Choroid plexus epithelial cell (primary cell): Measurements from ENCODE around the gene NNAT.
"Not testable (repeated sequence)": the region's sequence is repeated elsewhere in the genome, so short reads cannot be mapped to it uniquely, and the experiment has no call there.

Experiments used
- DNase-seq: peaks from one replicate; pipeline ENCODE4 v3.0.0-alpha.2; 2010; ENCODE audit warnings: low read depth
- H3K4me3 ChIP-seq: 2 replicates; pipeline ENCODE4 v1.5.1; 2011; ENCODE audit warnings: low read depth, mild to moderate bottlenecking, control low read depth, low read length, moderate library complexity
- TF ChIP-seq, protein P1 (sequence below): conservative IDR thresholded peaks from 2 replicates; pipeline ENCODE4 v1.5.1; 2011; ENCODE audit warnings: low read depth, mild to moderate bottlenecking, control low read depth, inconsistent platforms, low read length, moderate library complexity

The NNAT gene

DNA sequence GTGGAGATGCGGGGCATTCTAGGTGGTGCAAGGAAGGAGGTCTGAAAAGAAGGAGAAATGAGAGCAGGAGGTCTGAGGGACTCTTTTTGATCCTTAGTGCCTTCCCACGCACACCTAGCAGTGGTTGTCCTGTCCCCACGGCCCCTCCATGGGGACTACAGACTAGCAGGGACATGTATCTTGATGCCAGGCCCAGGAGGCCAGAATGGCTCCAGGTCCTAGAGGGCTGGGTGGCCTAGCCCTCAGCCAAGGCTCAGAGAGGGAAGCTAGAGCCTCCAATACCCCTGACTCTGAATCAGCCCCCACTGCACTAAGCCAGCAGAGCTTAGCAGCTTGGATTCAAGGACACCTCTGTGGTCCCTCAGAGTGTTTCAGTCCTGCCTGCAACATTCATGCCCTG is 23.3 kb downstream of the NNAT start:
- TF ChIP-seq, protein P1, sequence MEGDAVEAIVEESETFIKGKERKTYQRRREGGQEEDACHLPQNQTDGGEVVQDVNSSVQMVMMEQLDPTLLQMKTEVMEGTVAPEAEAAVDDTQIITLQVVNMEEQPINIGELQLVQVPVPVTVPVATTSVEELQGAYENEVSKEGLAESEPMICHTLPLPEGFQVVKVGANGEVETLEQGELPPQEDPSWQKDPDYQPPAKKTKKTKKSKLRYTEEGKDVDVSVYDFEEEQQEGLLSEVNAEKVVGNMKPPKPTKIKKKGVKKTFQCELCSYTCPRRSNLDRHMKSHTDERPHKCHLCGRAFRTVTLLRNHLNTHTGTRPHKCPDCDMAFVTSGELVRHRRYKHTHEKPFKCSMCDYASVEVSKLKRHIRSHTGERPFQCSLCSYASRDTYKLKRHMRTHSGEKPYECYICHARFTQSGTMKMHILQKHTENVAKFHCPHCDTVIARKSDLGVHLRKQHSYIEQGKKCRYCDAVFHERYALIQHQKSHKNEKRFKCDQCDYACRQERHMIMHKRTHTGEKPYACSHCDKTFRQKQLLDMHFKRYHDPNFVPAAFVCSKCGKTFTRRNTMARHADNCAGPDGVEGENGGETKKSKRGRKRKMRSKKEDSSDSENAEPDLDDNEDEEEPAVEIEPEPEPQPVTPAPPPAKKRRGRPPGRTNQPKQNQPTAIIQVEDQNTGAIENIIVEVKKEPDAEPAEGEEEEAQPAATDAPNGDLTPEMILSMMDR, result no peak
- no peak for DNase-seq
- H3K4me3 ChIP-seq, result no peak overlapping the region

DNA sequence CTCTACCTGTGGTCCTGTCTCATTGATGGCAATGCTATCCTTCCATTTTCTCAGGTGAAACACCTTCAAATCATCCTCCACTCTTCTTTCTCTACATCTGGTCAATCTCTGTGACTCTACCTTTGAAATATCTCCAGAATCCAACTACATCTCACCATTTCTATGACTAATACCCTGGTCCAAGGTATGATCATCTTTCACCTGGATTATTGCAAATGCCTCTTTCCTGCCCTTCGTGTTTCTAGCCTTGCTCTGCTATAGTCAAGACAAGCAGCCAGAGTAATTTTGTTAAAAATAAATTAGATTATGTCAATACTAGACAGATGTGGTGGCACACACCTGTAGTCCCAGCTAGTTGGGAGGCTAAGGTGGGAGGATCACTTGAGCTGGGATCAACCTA is 24.5 kb downstream of the NNAT start:
- TF ChIP-seq, protein P1, result no peak
- no peak for DNase-seq
- no peak overlapping the region for H3K4me3 ChIP-seq

DNA sequence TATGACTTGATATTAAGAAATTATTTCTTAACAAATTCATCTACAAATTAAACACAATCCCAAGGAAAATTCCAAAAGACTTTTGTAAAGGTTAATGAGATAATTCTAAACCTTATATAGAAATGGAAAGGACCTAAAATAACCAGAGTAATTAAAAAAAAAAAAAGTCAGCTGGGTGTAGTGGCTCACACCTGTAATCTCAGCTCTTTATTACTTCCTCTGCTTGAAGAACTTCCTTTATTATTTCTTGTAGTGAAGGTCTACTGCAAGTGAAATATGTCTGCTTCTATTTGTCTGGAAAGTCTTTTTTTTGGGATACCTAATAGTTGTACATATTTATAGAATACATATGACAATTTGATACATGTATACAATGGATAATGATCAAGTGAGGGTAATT is 26.9 kb downstream of the NNAT start:
- TF ChIP-seq, protein P1, result no peak
- DNase-seq, result no peak
- H3K4me3 ChIP-seq, result no peak overlapping the region

DNA sequence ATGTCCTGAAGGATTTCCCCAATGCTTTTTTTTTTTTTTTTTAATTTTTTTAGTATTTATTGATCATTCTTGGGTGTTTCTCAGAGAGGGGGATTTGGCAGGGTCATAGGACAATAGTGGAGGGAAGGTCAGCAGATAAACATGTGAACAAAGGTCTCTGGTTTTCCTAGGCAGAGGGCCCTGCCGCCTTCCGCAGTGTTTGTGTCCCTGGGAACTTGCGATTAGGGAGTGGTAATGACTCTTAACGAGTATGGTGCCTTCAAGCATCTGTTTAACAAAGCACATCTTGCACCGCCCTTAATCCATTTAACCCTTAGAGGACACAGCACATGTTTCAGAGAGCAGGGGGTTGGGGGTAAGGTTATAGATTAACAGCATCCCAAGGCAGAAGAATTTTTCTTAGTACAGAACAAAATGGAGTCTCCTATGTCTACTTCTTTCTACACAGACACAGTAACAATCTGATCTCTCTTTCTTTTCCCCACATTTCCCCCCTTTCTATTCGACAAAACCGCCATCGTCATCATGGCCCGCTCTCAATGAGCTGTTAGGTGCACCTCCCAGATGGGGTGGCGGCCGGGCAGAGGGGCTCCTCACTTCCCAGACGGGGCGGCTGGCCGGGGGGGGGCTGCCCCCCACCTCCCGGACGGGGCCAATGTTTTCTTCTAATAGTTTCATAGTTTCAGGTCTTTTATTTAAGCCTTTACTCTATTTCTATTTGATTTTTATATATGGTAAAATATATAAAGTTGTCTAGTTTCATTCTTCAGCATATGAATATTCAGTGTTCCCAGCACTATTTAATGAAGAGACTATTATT is 29.3 kb downstream of the NNAT start:
- not testable (repeated sequence) for DNase-seq, H3K4me3 ChIP-seq

DNA sequence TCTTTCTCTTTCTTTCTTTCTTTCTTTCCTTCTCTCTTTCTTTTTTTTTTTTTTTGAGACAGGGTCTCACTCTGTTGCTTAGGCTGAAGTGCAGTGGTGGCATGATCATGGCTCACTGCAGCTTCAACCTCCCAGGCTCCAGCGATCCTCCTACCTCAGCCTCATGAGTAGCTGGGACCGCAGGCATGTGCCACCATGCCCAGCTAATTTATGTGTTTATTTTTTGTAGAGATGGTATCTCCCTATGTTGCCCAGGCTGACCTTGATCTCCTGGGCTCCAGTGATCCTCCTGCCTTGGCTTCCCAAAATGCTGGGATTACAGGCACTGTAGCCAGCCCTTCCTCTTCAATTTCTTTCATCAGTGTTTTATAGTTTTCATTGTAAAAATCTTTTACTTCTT is 30.6 kb downstream of the NNAT start:
- DNase-seq, H3K4me3 ChIP-seq: not testable (repeated sequence)

DNA sequence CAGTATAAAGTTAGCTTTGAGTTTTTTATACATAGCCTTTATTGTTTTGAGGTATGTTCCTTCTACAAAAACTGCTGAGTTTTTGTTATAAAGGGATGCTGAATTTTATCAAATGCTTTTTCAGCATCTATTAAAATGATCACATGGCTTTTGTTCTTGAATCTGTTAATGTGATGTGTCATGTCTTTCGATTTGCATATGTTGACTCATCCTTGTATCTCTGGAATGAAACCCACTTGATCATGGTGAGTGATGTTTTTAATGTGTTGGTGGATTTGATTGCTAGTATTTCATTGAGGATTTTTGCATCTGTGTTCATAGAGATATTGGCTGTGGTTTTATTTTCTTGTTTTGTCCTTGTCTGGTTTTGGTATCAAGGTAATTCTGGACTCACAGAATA is 31.4 kb downstream of the NNAT start:
- peak; percentile 50 for DNase-seq

DNA sequence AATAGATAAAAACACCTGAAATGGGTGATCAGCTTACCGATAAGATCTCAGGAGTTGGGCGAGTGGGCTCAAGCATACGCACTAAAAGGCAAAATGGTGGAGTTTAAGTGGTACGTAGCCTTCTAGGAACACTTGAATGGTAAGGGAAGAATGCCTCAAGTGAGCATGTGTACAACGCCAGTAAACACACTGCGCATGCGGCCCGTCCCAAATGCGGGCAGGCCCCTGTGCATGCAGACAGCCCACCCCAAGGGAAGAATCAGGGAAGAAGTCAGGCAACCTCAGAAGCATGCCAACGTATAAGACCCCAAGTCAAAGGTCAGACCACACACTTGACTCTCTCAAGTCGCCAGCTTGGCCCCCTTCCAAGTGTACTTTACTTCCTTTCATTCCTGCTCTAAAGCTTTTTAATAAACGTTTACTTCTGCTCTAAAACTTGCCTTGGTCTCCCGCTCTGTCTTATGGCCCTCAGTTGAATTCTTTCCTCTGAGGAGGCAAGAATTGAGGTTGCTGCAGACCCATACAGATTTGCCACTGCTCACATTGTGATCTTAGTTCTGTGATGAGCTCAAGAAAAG is 33.8 kb downstream of the NNAT start:
- DNase-seq, result not testable (repeated sequence)

More for the DNA sequence above, 31.4 kb downstream of the NNAT start:
- H3K4me3 ChIP-seq, result no peak overlapping the region
- TF ChIP-seq, protein P1, result no peak

DNA sequence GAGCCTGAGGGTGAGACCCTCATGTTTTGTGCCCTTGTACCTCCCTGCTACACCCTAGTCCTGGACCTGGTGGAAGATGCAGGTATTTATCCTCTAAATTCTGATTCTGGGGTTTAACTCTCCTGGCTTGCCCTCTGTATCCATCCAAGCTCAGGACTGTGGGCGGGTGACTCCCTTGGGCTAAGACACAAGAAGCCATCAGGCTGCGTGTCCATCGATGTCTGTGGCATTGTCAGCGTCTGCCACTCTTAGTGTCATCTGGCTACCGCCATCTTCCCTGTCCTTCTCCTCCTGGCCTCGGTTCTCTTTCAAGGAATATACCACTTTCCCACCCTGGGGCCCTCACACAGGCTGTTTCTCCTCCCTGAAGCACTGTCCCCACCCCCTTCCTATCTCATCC is 35.5 kb downstream of the NNAT start:
- TF ChIP-seq, protein P1, result no peak
- H3K4me3 ChIP-seq, result no peak overlapping the region
- no peak for DNase-seq

More for the DNA sequence above, 33.8 kb downstream of the NNAT start:
- H3K4me3 ChIP-seq, result not testable (repeated sequence)
